EL (cell line): ENCODE data around the gene CADPS.

Source experiments
- DNase-seq: peaks from one replicate; pipeline ENCODE4 v3.0.0-alpha.2; 2016

CADPS gene

DNA sequence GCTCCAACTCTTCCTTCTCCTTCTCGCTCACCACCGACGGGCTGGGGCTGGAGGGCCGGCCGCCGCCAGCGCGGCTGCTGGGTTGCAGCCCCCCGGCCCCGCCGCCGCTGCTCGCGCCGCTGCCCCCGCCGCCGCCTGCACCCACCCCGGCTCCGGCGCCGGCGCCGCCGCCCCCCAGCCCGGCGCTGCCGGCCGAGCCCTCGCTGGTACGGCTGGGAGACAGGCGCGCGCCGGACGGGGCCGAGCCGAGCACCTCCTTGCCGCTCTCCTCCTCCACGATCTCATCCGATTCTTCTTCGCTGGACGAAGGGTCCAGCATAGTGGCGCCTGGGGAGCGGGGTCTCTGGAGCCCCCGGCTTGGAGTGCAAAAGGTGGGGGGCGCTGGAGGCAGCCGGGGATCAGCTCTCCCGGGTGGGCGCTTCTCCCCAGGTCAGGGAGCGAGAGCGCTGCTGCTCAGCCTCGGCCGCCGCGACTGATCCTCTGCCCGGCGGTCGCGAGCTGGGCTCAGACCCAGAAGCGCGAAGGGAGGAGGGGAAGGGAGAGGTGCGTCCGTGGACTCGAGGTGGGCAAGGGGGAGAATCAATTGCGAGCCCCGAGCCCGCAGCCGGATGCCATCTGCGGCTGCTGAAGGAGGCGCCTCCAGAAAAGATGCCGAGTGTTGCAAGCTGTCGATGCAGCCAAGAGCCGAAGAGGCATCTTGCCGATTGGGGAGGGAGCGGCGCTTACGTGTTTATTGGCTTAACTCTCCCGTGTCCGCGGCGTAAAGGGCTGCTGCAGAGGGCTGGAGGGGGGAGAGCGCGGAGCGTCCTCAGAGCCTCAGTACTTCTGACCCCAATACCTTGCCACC lies at the start of gene CADPS:
TSS of gene CADPS (minus strand) at position 706 of the 847 bp plus-strand sequence. CDS start at position 319, 387 bp downstream.
- DNase-seq: no peak

DNA sequence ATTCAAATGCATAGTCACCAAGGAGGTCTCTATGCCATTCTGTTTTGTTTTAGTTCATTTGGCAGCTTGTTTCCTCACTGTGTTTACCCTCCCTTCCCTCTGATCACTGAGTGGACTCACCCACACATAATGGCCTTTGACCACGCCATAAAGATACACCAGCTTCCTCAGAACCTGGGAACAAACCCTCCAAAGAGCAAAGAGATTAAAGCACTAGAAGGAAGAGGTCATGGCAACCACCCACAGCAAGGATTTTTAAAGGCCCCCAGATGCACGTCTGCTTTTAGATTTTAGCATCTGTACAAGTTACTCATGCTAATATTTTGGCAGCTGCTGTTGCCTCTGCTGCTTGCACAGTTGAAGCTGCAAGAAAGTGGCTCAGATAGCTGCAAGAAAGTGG lies 47.9 kb upstream of the CADPS start:
- DNase-seq: no peak

DNA sequence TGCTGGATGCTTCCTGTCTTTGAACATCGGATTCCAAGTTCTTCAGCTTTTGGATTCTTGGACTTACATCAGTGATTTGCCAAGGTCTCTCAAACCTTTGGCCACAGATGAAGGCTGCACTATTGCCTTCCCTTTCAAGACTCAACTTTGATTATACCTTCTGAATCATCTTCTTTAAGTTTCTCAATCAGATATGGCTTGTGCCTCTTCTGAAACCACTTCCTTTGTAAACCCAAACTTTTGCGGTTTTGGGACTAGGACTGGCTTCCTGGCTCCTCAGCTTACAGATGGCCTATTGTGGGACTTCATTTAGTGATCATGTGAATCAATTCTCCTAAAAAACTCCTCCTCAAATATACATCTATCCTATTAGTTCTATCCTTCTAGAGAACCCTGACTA lies 47.1 kb upstream of the CADPS start:
- DNase-seq: peak; percentile 3

- DNase-seq: no peak
Observed at GRCh38 chr3:62920466-62920784, 45.2 kb upstream of the CADPS start.

DNA sequence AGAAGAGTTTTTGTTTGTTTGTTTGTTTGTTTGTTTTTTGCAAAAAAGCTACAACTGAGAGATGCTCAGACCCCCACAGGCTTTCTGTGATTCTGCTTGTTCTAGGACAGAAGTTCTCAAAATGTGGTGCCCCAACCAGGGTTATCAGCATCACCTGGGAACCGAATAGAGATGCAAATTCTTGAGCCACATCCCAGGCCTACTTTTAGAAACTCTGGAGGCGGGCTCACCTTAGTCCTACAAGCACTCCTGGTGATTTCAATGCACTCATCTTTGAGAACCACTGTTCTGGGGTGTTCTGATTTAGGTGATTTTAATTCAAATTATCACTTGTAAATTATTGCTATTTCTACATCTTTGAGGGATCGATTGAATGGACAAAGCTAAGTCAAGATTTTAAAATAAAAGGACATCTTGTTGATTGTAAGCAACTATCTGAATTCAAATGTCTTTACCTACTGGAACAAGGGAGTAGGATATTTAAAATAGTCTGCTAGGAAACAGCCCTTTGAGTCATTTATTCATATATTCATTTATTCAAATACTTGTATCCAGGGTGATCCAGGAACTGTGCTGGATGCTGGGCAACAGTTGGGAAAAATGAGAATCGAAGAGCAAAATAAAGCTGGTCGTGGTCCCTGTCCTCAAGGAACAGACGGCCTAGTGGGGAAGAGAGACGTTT lies 44.7 kb upstream of the CADPS start:
- no peak for DNase-seq

- DNase-seq: no peak
Observed at GRCh38 chr3:62918777-62919176, 43.6 kb upstream of the CADPS start.

GRCh38 chr3:62918131-62918530 lies 42.9 kb upstream of the CADPS start:
- no peak for DNase-seq

- no peak for DNase-seq
Observed at GRCh38 chr3:62911526-62911925, 36.3 kb upstream of the CADPS start.

DNA sequence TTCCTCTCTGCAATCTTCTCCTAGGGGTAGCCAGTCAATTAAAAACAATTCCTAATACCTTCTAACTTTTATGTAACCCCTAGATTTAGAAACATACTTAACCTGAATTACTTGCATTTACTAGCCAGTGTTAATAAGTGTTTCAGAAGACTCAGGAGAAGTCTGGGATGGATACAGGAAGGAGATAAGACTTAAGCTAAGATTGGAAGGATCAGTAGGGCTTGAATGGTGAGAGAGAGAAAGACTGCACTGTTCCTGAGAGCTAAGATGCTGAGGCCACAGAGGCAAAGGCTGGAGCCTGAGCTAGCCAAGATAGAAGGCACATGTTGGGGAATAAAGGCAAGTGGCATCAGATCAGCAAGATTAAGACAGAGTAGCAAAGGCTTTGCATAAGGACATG lies 30.1 kb upstream of the CADPS start:
- no peak for DNase-seq

DNA sequence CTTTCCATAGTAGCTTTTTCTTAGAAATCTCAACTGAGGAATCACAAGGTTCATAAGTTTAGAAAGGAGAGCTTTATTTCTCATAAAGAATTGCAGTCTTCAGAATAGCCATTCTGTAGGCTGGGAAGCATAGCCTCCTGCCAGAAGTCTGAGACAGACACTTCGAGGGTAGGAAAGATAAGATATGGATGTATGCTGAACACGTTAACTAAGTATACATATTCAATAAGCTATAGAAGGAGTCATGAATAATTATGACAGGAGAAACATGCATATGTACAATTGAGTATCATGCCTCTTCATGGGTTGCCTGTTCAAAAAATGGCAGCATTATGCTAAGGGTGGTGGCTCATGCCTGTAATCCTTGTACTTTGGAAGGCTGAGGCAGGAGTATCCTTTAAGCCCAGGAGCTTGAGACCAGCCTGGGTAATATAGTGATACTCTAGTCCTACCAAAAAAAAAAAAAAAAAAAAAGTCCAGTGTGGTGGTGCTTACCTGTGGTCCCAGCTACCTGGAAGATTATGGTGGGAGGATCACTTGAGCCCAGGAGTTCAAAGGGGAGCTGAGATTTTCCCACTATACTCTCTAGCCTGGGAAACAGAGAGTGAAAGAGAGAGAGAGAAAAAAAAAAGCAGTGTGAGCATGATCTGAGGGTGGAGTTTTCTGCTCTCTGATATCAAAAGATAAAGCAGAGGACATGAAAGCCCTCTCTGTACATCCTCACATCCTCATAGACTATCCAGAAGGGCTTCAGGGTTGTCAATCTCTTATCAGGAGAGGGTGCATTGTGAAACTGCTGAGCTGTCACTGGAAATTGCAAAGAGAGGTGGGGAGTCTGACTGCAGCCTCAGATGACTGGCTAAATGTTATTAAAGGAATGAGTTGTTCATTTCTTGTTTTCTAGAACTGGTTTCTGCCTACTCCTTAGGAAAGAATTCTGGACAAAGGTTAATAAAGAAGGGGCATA lies 23.6 kb upstream of the CADPS start:
- DNase-seq: no peak

GRCh38 chr3:62895901-62896300 lies 20.7 kb upstream of the CADPS start:
- no peak for DNase-seq

- DNase-seq: no peak
Observed at GRCh38 chr3:62892951-62893350, 17.7 kb upstream of the CADPS start.

DNA sequence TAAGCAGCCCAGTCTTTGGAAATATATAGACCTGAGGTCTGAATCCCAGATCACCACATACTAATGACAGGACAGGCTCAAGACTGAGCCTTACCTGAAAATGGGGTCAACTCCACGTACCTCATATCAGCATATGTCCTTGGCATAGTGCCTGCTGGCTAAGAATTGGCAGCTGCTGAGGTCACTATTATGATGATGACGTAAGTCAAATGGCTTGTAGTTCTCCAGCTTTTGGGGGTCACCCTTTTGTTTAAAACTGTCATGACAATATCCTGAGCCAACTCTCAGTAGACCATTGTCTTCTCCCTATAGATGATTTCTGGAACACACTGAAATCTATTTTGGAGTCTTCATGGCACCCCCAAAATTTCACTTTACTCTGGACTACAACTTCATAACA lies 16.8 kb upstream of the CADPS start:
- no peak for DNase-seq

GRCh38 chr3:62888778-62889177 lies 13.6 kb upstream of the CADPS start:
- no peak for DNase-seq

- no peak for DNase-seq
Observed at GRCh38 chr3:62888180-62888579, 13.0 kb upstream of the CADPS start.

DNA sequence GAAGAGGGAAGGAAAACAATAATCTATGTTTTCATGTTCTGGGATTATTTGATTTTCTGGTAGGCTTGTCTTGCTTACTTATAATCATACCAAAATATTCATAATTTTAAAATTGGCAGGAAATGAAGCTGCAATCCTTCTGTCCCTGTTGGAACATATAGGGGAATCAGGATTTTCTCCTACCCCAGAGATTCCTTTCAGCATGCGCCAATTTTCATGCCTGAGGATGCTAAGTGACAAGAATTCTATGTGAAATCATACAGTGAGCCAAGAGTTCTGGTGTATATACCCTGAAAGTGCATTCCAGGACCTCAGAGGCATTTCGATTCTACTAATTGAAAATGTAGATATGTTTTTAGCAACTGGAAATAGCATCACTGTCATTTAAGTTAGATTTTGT lies 9.9 kb upstream of the CADPS start:
- DNase-seq: no peak

DNA sequence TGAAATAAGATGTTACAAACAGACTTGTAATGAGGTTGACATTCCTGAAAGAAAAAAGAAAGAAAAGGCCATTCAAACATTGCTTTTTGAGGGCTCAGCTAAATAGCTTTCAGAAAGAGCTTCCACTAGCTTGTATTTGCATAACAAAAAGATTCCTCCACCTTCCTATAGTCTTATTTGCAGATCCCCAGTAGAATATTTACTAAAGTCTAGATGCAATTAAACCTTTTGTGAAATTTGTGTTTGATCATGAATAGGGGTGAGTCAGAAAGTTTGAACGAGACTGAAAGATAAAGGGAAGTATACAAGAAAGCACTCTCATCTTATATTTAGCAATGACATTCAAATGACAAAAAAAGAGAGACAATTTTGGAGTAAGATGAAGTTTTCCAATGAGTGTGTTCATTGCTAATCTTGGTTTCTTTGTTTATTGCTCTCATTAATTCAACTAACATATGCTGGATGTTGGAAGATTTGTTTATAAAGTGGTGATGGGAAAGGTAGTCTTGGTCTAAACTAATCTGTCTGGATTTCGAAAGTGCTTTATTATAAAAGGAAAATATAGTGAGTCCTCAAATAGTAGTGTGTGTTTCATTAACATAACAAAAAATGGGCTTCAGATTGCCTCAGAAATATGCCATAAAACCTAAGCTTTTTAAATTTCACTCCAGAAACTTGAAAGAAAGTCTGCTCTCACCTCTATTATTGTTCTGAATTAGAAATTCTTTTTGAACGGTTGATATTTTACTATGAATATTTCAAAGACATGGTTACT lies 9.1 kb upstream of the CADPS start:
- DNase-seq: no peak

DNA sequence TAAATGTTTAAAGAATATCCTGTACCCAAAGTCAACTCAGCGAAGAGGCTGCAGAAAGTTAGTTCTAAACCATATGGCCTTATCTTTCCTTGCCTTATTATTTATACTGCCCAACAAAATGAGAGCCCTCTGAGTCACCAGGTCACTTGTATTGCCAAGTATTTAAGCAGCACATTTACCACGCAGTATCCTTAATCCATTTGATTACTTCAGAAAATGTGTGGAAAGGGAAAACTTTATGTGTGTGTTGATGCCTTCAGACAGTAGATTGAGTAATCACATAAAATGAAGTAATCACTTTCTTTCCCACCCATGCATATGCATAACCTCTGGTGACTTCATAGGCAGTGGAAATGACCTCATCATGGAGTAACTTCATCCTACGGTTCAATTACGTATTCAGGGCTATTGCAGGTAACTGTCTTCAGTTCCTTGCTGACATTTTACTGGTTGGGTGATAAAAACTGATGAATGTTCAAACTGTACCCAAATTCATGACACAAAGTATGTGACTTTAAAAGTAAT lies 7.5 kb upstream of the CADPS start:
- no peak for DNase-seq

DNA sequence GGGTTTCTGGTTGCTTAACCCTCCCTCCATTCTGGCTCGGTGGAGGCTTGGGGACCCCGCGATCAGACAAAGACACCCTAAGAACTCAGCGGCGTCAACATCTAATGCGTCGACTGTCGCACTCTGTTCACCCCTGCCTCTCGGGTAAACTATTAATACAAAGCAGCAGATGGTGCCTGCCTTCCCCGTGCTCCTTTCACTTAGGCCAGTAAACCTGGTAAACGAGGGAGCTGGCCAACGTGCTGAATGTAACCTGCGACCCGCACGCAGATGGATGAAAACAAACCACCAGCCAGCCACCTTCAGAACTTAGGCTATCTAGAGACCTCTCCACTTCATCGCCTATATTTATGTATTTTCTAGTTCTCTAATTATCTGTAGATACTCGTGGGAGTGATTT lies 848 bp upstream of the CADPS start:
- DNase-seq: peak; percentile 12

DNA sequence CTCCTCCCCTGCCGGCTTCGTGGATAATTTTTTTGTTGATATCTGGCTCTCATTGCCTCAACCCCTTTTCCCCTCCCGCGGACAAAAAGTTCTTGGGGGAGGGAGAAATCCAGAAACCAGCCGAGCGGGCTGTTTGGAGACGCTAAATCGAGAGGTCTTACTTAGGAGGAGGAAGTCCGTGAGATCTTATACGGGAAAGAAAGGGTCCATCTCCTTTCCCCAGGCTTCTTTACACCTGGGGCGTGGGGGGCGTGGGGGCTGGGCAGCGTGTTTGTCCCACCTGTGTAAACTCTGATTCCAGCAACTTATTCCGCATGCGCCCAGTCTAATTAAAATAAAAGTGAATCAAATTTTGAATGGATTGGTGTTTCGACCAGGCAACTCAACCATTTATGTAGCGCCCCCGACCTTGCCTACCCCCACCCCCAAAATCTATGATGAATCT lies 364 bp upstream of the CADPS start:
- DNase-seq: no peak

GRCh38 chr3:62873761-62874710 lies 1.2 kb downstream of the CADPS start:
- DNase-seq: no peak
